H1 (cell line): ENCODE results near the gene MADD. TPM values are rescaled to one million over a fixed set of nuclear protein-coding genes. Genes with fewer than 3 reads are reported as not detected.

Experiments used
- BACH1 ChIP-seq: IDR thresholded peaks from 2 replicates; pipeline ENCODE4 v1.6.1; 2012; ENCODE audit warnings: low read length, improper control_type of control experiment
- CBX5 ChIP-seq: fragments of 300-800, 300-1000 bp; sonication (generic); IDR thresholded peaks from 2 replicates; pipeline ENCODE4 v1.7.1; 2016; ENCODE audit warnings: antibody characterized with exemption, low read length, low read depth
- CHD7 ChIP-seq: fragments of 300-600 bp; sonication (generic); IDR thresholded peaks from 2 replicates; pipeline ENCODE4 v1.7.1; 2012; ENCODE audit warnings: low read length, moderate library complexity, mild to moderate bottlenecking, inconsistent platforms; ENCODE audit not compliant: insufficient replicate concordance
- MAX ChIP-seq: IDR thresholded peaks from 2 replicates; pipeline ENCODE4 v1.6.1; 2012; ENCODE audit warnings: inconsistent platforms
- NANOG ChIP-seq: IDR thresholded peaks from 2 replicates; pipeline ENCODE4 v1.6.1; 2011; ENCODE audit warnings: low read length, low read depth, mild to moderate bottlenecking, inconsistent platforms; ENCODE audit not compliant: insufficient read depth, poor library complexity, severe bottlenecking
- POLR2AphosphoS5 ChIP-seq: IDR thresholded peaks from 2 replicates; pipeline ENCODE4 v1.6.1; 2011; ENCODE audit warnings: low read depth, low read length
- POU5F1 ChIP-seq: IDR thresholded peaks from 2 replicates; pipeline ENCODE4 v1.6.1; 2011; ENCODE audit warnings: low read depth, mild to moderate bottlenecking, low read length, moderate library complexity
- RAD21 ChIP-seq, 2 experiments: IDR thresholded peaks in 1 of 2; conservative IDR thresholded peaks in 1 of 2; 2 replicates each; pipeline ENCODE4 v1.6.1; 2011; ENCODE audit warnings: low read depth in 2 of 2, low read length in 2 of 2, improper control_type of control experiment in 1 of 2, inconsistent platforms in 1 of 2, mild to moderate bottlenecking in 1 of 2, moderate library complexity in 1 of 2
- YY1 ChIP-seq: IDR thresholded peaks from 2 replicates; pipeline ENCODE4 v1.6.1; 2011; ENCODE audit warnings: low read depth, mild to moderate bottlenecking, low read length
- ZNF274 ChIP-seq: IDR thresholded peaks from 2 replicates; pipeline ENCODE4 v1.7.0; 2012; ENCODE audit warnings: low read length, borderline replicate concordance; ENCODE audit errors: extremely low read depth
- polyA plus RNA-seq, 7 experiments: library from polyadenylated mRNA; depleted of rRNA in 3 of 7; stranded (reverse) in 5 of 7; unstranded in 2 of 7; fragments of >200 nt in 5 of 7; fragments of 200-250 nt in 2 of 7; gene quantifications; 1 replicate in 5 of 7; 2 replicates in 1 of 7; 4 replicates in 1 of 7; pipeline versions ENCODE4 v1.2.1 to v1.2.3, GENCODE V29; 2011 to 2013; ENCODE audit warnings: missing spikeins in 2 of 7, mixed read lengths in 2 of 7
- total RNA-seq: library from RNA; stranded (reverse); fragmentation: NEBNext Ultra II Directional; extraction: Animal tissue kit (Norgen Biotek cat#: 25700); gene quantifications from 2 replicates; pipeline ENCODE4 v1.2.1, GENCODE V29; 2021

The MADD gene
- total and polyA plus RNA-seq, 2 of the 8 experiments (the other 6 are each of a cell fraction or from before 2014, with no cell fraction given): 32.5 to 45.4 TPM

- no peak for TF ChIP-seq CHD7
- no peak for TF ChIP-seq POLR2AphosphoS5
- TF ChIP-seq RAD21 (IDR thresholded peaks at IDR 0.05 in 1 of 2, conservative IDR thresholded peaks at IDR 0.05 in 1 of 2; ENCODE audit: low read depth in 2 of 2, low read length in 2 of 2): peak; percentile 72 to 79
- no peak for TF ChIP-seq CBX5
- TF ChIP-seq MAX: no peak
- TF ChIP-seq ZNF274: no peak
- TF ChIP-seq NANOG: no peak
- 0 out of 2 replicates have a peak, but pooled peaks have one; percentile 22 for TF ChIP-seq YY1
- TF ChIP-seq POU5F1: no peak
- no peak for TF ChIP-seq BACH1
Observed at GRCh38 chr11:47259232-47259977, 10.5 kb upstream of the MADD start (continued).
